ENCODE results near the gene CLEC17A. TPM values are rescaled to one million over a fixed set of nuclear protein-coding genes. Genes with fewer than 3 reads are reported as not detected.

CLEC17A gene
- polyA plus RNA-seq, 1 donor = 0.13 TPM

DNA sequence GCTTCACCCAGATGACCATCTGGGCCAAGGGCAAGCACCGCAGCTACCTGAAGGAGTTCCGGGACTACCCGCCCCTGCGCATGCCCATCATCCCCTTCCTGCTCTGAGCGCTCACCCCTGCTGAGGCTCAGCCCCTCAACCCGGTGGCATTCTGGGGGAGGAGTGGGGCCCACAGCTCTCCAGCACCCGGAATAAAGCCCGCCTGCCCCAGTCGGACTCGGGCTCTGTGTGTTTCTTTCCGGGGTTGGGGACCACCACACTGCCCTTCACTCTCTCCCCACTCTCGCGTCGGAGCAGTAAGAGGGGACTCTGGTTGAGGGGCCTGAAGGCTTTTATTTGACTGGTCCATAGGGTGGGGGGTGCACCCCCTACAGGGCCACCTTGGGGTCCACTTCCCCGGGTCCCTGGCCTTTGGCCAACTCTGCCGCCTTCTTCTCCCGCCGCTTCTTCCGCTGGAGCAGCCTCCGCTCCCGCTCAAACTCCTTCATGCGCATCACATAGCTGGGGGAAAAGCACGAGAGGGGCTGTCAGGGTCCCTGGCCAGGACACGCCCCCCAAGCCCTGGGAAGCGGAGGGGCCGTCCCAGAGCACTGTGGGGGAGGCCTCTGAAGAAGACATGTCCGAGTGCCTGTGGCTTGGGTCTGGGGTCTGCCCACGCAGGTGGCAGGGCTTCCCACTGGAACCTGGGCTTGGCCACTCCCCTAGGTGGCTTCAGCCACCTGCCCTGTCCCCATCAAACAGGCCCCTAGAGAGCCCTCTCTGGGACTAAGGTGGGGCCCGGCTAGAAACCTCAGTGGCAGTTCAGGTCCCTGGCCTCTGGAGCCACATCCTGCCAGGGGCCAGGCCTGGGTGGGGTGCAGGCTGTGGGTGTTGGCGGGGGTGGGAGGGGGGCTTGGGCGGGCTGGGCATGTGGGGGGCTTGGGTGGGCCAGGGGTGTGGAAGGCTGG is 16.8 kb upstream of the CLEC17A start:
- DNase-seq = no peak
- H3K27me3 ChIP-seq (ENCODE audit: control insufficient read depth, insufficient read depth, low read length) = no peaks in the 10 kb centered on the region
- H3K4me1 ChIP-seq (ENCODE audit: control insufficient read depth, insufficient read depth, low read length) = peaks cover 7% of the 10 kb centered on the region
- no peak overlapping the region for H3K4me3 ChIP-seq (ENCODE audit: low read length)
- H3K36me3 ChIP-seq (ENCODE audit: control insufficient read depth, insufficient read depth, low read length) = peaks cover 36% of the 10 kb centered on the region
- no CpG with 5 or more reads among the region's 31 CpGs for WGBS (ENCODE audit: insufficient coverage, low lambda C conversion rate)
- H3K9me3 ChIP-seq (ENCODE audit: control insufficient read depth, low read depth, low read length) = no peaks in the 10 kb centered on the region
- H3K27ac ChIP-seq (ENCODE audit: low read length) = no peak overlapping the region

- no CpG with 5 or more reads among the region's 18 CpGs for WGBS (ENCODE audit: insufficient coverage, low lambda C conversion rate)
- H3K27ac ChIP-seq (ENCODE audit: low read length) = no peak overlapping the region
- peaks cover 36% of the 10 kb centered on the region for H3K36me3 ChIP-seq (ENCODE audit: control insufficient read depth, insufficient read depth, low read length)
- H3K4me1 ChIP-seq (ENCODE audit: control insufficient read depth, insufficient read depth, low read length) = peaks cover 9% of the 10 kb centered on the region
- no peaks in the 10 kb centered on the region for H3K9me3 ChIP-seq (ENCODE audit: control insufficient read depth, low read depth, low read length)
- no peak overlapping the region for H3K4me3 ChIP-seq (ENCODE audit: low read length)
- no peaks in the 10 kb centered on the region for H3K27me3 ChIP-seq (ENCODE audit: control insufficient read depth, insufficient read depth, low read length)
- no peak for DNase-seq
Observed at GRCh38 chr19:14566712-14567077, 16.2 kb upstream of the CLEC17A start.

GRCh38 chr19:14567079-14567478 is 15.8 kb upstream of the CLEC17A start:
- Histone ChIP-seq H3K4me1 (ENCODE audit: control insufficient read depth, insufficient read depth, low read length) (peaks cover 10% of the 10 kb centered on the region), H3K27me3 (ENCODE audit: control insufficient read depth, insufficient read depth, low read length) (no peaks in the 10 kb centered on the region), H3K4me3 (ENCODE audit: low read length) (no peak overlapping the region), H3K27ac (ENCODE audit: low read length) (no peak overlapping the region), H3K36me3 (ENCODE audit: control insufficient read depth, insufficient read depth, low read length) (peaks cover 36% of the 10 kb centered on the region), H3K9me3 (ENCODE audit: control insufficient read depth, low read depth, low read length) (no peaks in the 10 kb centered on the region)
- DNase-seq = no peak
- no CpG with 5 or more reads among the region's 11 CpGs for WGBS (ENCODE audit: insufficient coverage, low lambda C conversion rate)

DNA sequence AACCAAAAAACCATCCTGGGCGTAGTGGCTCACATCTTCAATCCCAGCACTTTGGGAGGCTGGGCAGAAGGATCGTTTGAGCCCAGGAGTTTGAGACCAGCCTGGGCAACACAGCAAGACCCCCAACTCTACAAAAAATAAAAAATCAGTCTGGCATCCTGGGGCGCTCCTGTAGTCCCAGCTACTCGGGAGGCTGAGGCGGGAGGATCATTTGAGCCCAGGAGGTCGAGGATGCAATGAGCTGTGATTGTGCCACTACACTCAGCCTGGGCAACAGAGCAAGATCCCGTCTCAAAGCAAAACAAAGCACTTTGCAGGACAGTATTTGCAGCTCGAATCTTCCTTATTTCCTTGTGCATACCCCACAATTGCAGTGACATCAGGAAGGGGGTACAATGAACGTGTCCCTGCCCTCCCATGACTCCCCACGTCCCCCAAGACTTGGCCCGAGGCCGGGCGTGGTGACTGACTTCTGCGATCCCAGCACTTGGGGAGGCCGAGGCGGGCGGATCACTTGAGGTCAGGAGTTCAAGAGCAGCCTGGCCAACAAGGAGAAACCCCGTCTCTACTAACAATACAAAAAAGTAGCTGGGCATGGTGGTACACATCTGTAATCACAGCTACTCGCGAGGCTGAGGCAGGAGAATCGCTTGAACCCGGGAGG is 11.9 kb upstream of the CLEC17A start:
- DNase-seq = no peak
- Histone ChIP-seq H3K27ac (ENCODE audit: low read length) (no peak overlapping the region), H3K9me3 (ENCODE audit: control insufficient read depth, low read depth, low read length) (no peaks in the 10 kb centered on the region), H3K27me3 (ENCODE audit: control insufficient read depth, insufficient read depth, low read length) (no peaks in the 10 kb centered on the region), H3K4me3 (ENCODE audit: low read length) (peak overlapping the region; percentile 81), H3K36me3 (ENCODE audit: control insufficient read depth, insufficient read depth, low read length) (peaks cover 16% of the 10 kb centered on the region), H3K4me1 (ENCODE audit: control insufficient read depth, insufficient read depth, low read length) (peaks cover 14% of the 10 kb centered on the region)
- WGBS (ENCODE audit: insufficient coverage, low lambda C conversion rate) = no CpG with 5 or more reads among the region's 22 CpGs

- Histone ChIP-seq H3K4me1 (ENCODE audit: control insufficient read depth, insufficient read depth, low read length) (peaks cover 14% of the 10 kb centered on the region), H3K27me3 (ENCODE audit: control insufficient read depth, insufficient read depth, low read length) (no peaks in the 10 kb centered on the region)
- no CpG with 5 or more reads among the region's 40 CpGs for WGBS (ENCODE audit: insufficient coverage, low lambda C conversion rate)
Observed at GRCh38 chr19:14571695-14572490, 11.0 kb upstream of the CLEC17A start, which contains the start of gene NDUFB7. TSS of gene NDUFB7 (minus strand) at chr19:14572066. CDS start at chr19:14572000, 66 bp downstream.

GRCh38 chr19:14575428-14575980 is 7.4 kb upstream of the CLEC17A start:
- no peaks in the 10 kb centered on the region for H3K27me3 ChIP-seq (ENCODE audit: control insufficient read depth, insufficient read depth, low read length)
- no peak overlapping the region for H3K4me3 ChIP-seq (ENCODE audit: low read length)
- peaks cover 13% of the 10 kb centered on the region for H3K4me1 ChIP-seq (ENCODE audit: control insufficient read depth, insufficient read depth, low read length)
- no CpG with 5 or more reads among the region's 6 CpGs for WGBS (ENCODE audit: insufficient coverage, low lambda C conversion rate)
- no peaks in the 10 kb centered on the region for H3K9me3 ChIP-seq (ENCODE audit: control insufficient read depth, low read depth, low read length)
- no peak for DNase-seq
- no peaks in the 10 kb centered on the region for H3K36me3 ChIP-seq (ENCODE audit: control insufficient read depth, insufficient read depth, low read length)
- H3K27ac ChIP-seq (ENCODE audit: low read length) = no peak overlapping the region

More at GRCh38 chr19:14571695-14572490, 11.0 kb upstream of the CLEC17A start, which contains the start of gene NDUFB7:
- no peaks in the 10 kb centered on the region for H3K9me3 ChIP-seq (ENCODE audit: control insufficient read depth, low read depth, low read length)
- peak within 1 kb of the TSS; percentile 81 for H3K4me3 ChIP-seq (ENCODE audit: low read length)
- peaks cover 13% of the 10 kb centered on the region for H3K36me3 ChIP-seq (ENCODE audit: control insufficient read depth, insufficient read depth, low read length)
- DNase-seq = peak; percentile 92 to 94
- peak within 1 kb of the TSS; percentile 36 for H3K27ac ChIP-seq (ENCODE audit: low read length)

DNA sequence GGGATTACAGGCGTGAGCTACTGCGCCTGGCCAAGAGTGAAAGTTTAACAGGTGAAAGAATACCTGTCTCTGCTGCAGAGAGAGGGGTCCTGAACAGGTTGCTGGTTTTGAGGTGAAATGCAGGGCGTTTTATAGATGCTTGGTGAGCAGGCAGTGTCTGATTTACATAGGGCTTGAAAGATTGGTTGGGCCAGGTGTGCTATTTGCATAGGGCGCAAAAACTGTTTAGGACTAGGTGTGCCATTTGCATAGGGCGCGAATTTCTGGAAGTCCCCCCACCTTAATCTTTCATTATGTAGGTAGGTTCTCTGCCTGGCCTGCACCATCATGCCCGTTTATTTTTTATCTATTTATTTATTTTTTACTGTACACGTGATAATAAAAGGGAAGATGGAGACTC is 6.5 kb upstream of the CLEC17A start:
- Histone ChIP-seq H3K4me3 (ENCODE audit: low read length) (no peak overlapping the region), H3K27ac (ENCODE audit: low read length) (no peak overlapping the region), H3K36me3 (ENCODE audit: control insufficient read depth, insufficient read depth, low read length) (no peaks in the 10 kb centered on the region), H3K9me3 (ENCODE audit: control insufficient read depth, low read depth, low read length) (no peaks in the 10 kb centered on the region), H3K27me3 (ENCODE audit: control insufficient read depth, insufficient read depth, low read length) (no peaks in the 10 kb centered on the region), H3K4me1 (ENCODE audit: control insufficient read depth, insufficient read depth, low read length) (peaks cover 5% of the 10 kb centered on the region)
- 72% methylated on average over 3 of the region's 8 CpGs for WGBS (ENCODE audit: insufficient coverage, low lambda C conversion rate)
- no peak for DNase-seq

DNA sequence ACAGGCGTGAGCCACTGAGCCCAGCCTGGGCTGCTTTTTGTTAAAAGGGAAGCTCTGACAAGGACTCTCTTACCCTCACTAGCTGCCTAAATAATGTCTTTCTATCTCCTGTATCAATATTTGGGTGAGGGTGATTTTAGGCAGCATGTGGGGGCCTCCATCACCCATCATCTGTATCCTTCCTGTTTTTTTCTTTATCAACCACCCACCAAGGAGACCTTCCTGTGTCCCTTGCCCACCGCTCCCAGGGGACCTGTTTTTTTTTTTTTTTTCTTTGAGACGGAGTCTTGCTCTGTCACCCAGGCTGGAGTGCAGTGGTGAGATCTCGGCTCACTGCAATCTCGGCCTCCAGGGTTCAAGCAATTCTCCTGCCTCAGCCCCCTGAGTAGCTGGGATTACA is 5.6 kb upstream of the CLEC17A start:
- no CpG with 5 or more reads among the region's 5 CpGs for WGBS (ENCODE audit: insufficient coverage, low lambda C conversion rate)
- Histone ChIP-seq H3K27ac (ENCODE audit: low read length) (no peak overlapping the region), H3K4me1 (ENCODE audit: control insufficient read depth, insufficient read depth, low read length) (peaks cover 2% of the 10 kb centered on the region), H3K9me3 (ENCODE audit: control insufficient read depth, low read depth, low read length) (no peaks in the 10 kb centered on the region), H3K4me3 (ENCODE audit: low read length) (no peak overlapping the region), H3K36me3 (ENCODE audit: control insufficient read depth, insufficient read depth, low read length) (no peaks in the 10 kb centered on the region), H3K27me3 (ENCODE audit: control insufficient read depth, insufficient read depth, low read length) (no peaks in the 10 kb centered on the region)
- DNase-seq = no peak

- H3K27me3 ChIP-seq (ENCODE audit: control insufficient read depth, insufficient read depth, low read length) = no peaks in the 10 kb centered on the region
- H3K9me3 ChIP-seq (ENCODE audit: control insufficient read depth, low read depth, low read length) = no peaks in the 10 kb centered on the region
- no CpG with 5 or more reads among the region's 6 CpGs for WGBS (ENCODE audit: insufficient coverage, low lambda C conversion rate)
- no peaks in the 10 kb centered on the region for H3K4me1 ChIP-seq (ENCODE audit: control insufficient read depth, insufficient read depth, low read length)
- no peak overlapping the region for H3K27ac ChIP-seq (ENCODE audit: low read length)
- no peak for DNase-seq
- H3K36me3 ChIP-seq (ENCODE audit: control insufficient read depth, insufficient read depth, low read length) = no peaks in the 10 kb centered on the region
- H3K4me3 ChIP-seq (ENCODE audit: low read length) = no peak overlapping the region
Observed at GRCh38 chr19:14577885-14578427, 4.9 kb upstream of the CLEC17A start.

Measured in large intestine (tissue), 3 donors.